Neutrophil (primary cell): Measurements from ENCODE around the gene IFNAR2.
"Not testable (repeated sequence)": the region's sequence is repeated elsewhere in the genome, so short reads cannot be mapped to it uniquely, and the experiment has no call there.

Experiments used
- H3K27ac ChIP-seq: fragments of 200-600 bp; sonication (generic); 2 replicates; pipeline ENCODE4 v1.5.1; 2016; ENCODE audit warnings: mild to moderate bottlenecking, moderate library complexity
- H3K27me3 ChIP-seq: fragments of 200-600 bp; sonication (generic); 2 replicates; pipeline ENCODE4 v1.6.0; 2016; ENCODE audit warnings: mild to moderate bottlenecking
- H3K36me3 ChIP-seq: fragments of 200-600 bp; sonication (generic); 2 replicates; pipeline ENCODE4 v1.5.1; 2017
- H3K4me1 ChIP-seq, 2 experiments: fragments of 200-600 bp in 1 of 2; sonication (generic) in 1 of 2; 1 replicate in 1 of 2; 2 replicates in 1 of 2; pipeline versions ENCODE4 v1.5.1 to v1.6.1; 2013 to 2016; ENCODE audit warnings: low read depth in 1 of 2, low read length in 1 of 2, mild to moderate bottlenecking in 1 of 2, moderate library complexity in 1 of 2; ENCODE audit not compliant: control insufficient read depth in 1 of 2, insufficient read depth in 1 of 2
- H3K4me3 ChIP-seq, 2 experiments: fragments of 200-600 bp in 1 of 2; sonication (generic) in 1 of 2; 1 replicate in 1 of 2; 2 replicates in 1 of 2; pipeline ENCODE4 v1.5.1; 2013 to 2016; ENCODE audit warnings: low read depth in 1 of 2, low read length in 1 of 2, mild to moderate bottlenecking in 1 of 2, moderate library complexity in 1 of 2
- H3K9me3 ChIP-seq: fragments of 200-600 bp; sonication (generic); 2 replicates; pipeline ENCODE4 v1.5.1; 2016
- TF ChIP-seq, protein P1 (sequence below): fragments of 200-600 bp; sonication (generic); IDR thresholded peaks from 2 replicates; pipeline ENCODE4 v1.5.1; 2016; ENCODE audit warnings: antibody characterized with exemption

Gene IFNAR2

DNA sequence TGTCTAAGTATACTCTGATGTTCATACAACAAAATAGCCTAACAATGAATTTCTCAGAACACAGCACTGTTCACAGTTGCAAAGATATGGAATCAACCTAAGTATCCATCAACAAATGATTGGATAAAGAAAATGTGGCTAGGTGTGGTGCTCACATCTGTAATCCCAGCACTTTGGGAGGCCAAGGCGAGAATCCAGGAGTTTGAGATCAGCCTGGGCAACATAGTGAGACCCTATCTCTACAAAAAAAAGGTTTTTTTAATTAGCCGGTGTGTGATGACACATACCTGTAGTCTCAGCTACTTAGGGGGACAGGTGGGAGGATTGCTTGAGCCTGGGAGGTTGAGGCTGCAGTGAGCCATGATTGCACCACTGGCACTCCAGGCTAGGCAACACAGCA lies 10.7 kb downstream of the IFNAR2 start:
- TF ChIP-seq, protein P1, sequence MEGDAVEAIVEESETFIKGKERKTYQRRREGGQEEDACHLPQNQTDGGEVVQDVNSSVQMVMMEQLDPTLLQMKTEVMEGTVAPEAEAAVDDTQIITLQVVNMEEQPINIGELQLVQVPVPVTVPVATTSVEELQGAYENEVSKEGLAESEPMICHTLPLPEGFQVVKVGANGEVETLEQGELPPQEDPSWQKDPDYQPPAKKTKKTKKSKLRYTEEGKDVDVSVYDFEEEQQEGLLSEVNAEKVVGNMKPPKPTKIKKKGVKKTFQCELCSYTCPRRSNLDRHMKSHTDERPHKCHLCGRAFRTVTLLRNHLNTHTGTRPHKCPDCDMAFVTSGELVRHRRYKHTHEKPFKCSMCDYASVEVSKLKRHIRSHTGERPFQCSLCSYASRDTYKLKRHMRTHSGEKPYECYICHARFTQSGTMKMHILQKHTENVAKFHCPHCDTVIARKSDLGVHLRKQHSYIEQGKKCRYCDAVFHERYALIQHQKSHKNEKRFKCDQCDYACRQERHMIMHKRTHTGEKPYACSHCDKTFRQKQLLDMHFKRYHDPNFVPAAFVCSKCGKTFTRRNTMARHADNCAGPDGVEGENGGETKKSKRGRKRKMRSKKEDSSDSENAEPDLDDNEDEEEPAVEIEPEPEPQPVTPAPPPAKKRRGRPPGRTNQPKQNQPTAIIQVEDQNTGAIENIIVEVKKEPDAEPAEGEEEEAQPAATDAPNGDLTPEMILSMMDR = no peak
- no peaks in the 10 kb centered on the region for H3K27me3 ChIP-seq
- H3K36me3 ChIP-seq = peaks cover 59% of the 10 kb centered on the region
- H3K4me3 ChIP-seq = no peak overlapping the region
- H3K27ac ChIP-seq = peak overlapping the region; percentile 41
- no peaks in the 10 kb centered on the region for H3K9me3 ChIP-seq
- peaks cover 8 to 27% of the 10 kb centered on the region in 2 experiments for H3K4me1 ChIP-seq

DNA sequence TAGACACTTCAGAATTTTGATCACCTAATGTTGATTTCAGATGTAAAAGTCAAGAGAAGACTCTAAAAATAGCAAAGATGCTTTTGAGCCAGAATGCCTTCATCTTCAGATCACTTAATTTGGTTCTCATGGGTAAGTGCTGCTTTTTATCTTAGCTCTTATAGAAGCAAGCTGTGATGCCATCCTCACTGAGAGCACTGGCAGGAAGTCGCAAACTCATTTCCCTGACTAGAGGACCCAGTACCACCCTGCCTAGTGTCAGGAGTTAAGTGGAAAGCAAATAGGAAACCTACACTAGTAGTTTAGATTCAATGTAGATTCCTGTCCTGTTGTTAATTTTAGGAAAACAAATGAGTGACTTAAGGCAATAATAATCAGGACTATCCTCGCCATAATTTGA lies 12.1 kb downstream of the IFNAR2 start:
- Histone ChIP-seq H3K4me1 (peaks cover 8 to 21% of the 10 kb centered on the region in 2 experiments), H3K27me3 (no peaks in the 10 kb centered on the region), H3K4me3 (no peak overlapping the region), H3K27ac (peak overlapping the region; percentile 22), H3K9me3 (no peaks in the 10 kb centered on the region), H3K36me3 (peaks cover 65% of the 10 kb centered on the region)
- TF ChIP-seq, protein P1 = no peak

DNA sequence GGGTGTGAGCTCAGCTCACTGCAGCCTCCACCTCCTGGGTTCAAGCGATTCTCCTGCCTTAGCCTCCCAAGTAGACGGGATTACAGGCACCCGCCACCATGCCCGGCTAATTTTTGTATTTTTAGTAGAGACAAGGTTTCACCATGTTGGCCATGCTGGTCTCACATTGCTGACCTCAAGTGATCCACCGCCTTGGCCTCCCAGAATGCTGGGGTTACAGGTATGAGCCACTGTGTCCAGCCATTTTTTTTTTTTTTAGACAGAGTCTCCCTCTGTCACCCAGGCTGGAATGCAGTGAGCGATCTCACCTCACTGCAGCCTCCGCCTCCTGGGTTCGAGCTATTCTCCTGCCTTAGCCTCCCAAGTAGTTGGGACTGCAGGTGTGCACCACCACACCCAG lies 13.1 kb downstream of the IFNAR2 start:
- not testable (repeated sequence) for H3K27me3 ChIP-seq, H3K4me3 ChIP-seq, H3K9me3 ChIP-seq, H3K27ac ChIP-seq
- peaks cover 8 to 21% of the 10 kb centered on the region in 2 experiments for H3K4me1 ChIP-seq
- peaks cover 65% of the 10 kb centered on the region for H3K36me3 ChIP-seq

DNA sequence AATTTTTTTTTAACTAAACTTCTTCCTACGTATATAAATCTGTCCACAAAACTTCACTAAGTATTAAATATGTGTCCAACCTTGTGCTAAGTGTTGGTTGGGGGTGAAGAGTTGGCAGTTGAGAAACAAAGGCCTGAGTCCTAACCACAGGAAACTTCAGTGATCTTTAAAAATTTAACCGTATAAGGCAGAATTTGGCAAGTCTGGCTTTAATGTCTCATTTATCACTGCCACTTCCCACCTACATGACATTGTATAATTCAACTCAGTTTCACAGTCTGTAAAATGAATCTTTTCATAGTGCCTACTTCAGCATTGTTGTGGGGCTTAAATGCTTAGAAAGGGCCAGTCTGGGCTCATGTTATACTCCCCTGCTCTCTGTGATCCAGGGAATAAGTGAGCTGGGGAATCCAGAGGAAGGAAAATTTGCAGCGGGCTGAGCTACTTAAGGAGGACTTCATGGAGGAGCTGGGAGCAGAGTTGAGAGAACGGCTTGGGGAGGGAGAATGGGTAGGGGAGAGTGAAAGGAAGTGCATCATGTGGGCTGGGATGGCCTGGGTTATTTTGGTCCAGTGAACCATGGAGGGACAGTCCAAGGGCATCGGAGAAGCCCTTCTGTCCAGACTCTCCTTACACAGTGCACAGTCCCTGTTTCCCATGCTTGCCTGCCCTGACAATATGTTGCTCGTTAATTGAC lies 14.5 kb downstream of the IFNAR2 start:
- Histone ChIP-seq H3K9me3 (no peaks in the 10 kb centered on the region), H3K36me3 (peaks cover 76% of the 10 kb centered on the region), H3K4me3 (no peak overlapping the region), H3K27me3 (no peaks in the 10 kb centered on the region), H3K27ac (peak overlapping the region; percentile 73), H3K4me1 (peaks cover 8 to 17% of the 10 kb centered on the region in 2 experiments)
- TF ChIP-seq, protein P1 = no peak

DNA sequence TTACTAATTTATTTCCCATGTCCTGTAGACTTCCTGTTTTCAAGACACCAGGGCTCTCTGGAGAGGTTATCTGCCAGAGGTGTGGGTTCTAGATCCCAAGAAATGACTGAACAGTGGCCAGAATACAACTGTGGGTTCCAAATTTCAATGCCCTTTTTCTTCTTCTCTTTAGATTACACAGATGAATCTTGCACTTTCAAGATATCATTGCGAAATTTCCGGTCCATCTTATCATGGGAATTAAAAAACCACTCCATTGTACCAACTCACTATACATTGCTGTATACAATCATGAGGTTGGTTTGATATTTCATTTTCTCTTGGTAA lies 15.0 kb downstream of the IFNAR2 start:
- TF ChIP-seq, protein P1 = no peak
- H3K4me1 ChIP-seq = peaks cover 8 to 15% of the 10 kb centered on the region in 2 experiments
- H3K4me3 ChIP-seq = no peak overlapping the region
- no peaks in the 10 kb centered on the region for H3K27me3 ChIP-seq
- peaks cover 81% of the 10 kb centered on the region for H3K36me3 ChIP-seq
- H3K9me3 ChIP-seq = no peaks in the 10 kb centered on the region
- peak overlapping the region; percentile 73 for H3K27ac ChIP-seq

DNA sequence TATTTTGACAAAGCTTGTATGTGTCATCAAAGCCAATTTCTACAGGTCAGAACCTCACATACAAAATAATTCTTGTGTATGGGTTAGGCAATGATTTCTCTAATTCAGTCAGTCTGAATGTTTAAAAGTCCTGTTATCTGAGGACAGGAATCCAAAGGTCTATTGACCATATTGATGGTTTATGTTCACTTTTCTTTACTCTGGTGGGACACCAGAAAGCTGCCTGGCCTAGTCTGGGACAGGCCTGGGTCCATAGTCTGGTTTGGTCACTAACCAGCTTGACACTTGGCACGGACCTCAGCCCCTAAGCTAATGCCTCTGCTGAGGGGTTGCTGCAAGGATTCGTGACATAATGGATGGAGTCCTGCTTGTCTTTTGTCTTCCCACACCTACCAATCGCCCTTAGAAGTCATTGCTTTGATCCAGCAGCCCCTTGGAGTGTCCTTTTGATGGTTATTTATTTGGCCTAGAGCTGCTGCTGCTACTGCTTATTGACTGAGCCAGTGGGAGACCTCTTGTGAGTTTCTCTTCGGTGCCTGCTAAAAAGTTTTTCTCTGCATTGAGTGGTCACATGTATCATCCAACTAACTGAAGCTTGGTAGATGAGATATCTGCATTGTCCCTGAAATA lies 15.7 kb downstream of the IFNAR2 start:
- Histone ChIP-seq H3K36me3 (peaks cover 84% of the 10 kb centered on the region), H3K27ac (peak overlapping the region; percentile 73), H3K4me3 (no peak overlapping the region), H3K9me3 (no peaks in the 10 kb centered on the region), H3K4me1 (peaks cover 8 to 15% of the 10 kb centered on the region in 2 experiments), H3K27me3 (no peaks in the 10 kb centered on the region)
- TF ChIP-seq, protein P1 = no peak
